Measurements from ENCODE around the gene AK5. TPM values are rescaled to one million over a fixed set of nuclear protein-coding genes. Genes with fewer than 3 reads are reported as not detected.

The AK5 gene
- total RNA-seq, 2 donors from 2014 or later: 0.46 to 2.8 TPM

DNA sequence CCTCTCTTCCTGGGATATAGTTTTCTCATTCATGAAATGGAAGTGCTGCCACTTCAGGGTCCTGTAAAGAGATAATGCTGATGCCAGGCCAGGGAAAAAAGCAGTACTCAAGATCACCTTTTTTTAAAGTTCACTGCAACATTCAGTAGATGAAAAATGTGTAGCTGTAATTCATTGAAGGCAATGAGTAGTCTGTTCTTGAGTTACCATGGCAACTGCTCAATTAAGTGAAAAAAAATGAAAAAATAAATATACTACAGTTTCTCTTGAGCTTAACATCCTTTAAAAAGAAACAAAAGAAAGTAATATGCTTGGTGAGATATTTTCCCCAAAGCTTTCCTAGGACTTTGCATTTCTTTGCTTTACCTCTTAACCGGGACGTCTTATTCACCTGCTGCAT is 183.3 kb downstream of the AK5 start:
- no peak for DNase-seq
- H3K27me3 Mint-ChIP-seq (ENCODE audit: insufficient read depth): no peaks in the 10 kb centered on the region
- Histone ChIP-seq H3K4me3 (ENCODE audit: low read length) (no peak overlapping the region), H3K27me3 (ENCODE audit: control insufficient read depth, insufficient read depth, low read length, poor library complexity, severe bottlenecking) (no peaks in the 10 kb centered on the region), H3K9ac (ENCODE audit: extremely low read depth, low read length, poor library complexity, severe bottlenecking) (no peak overlapping the region), H3K9me3 (ENCODE audit: control insufficient read depth, low read length) (no peaks in the 10 kb centered on the region), H3K36me3 (ENCODE audit: control insufficient read depth, insufficient read depth, low read length) (no peaks in the 10 kb centered on the region), H3K27ac (ENCODE audit: low read depth, low read length) (no peak overlapping the region), H3K4me1 (ENCODE audit: control insufficient read depth, insufficient read depth, low read length) (no peaks in the 10 kb centered on the region)
- no peak overlapping the region for H3K4me3 Mint-ChIP-seq
- H3K27ac Mint-ChIP-seq: no peak overlapping the region
- peaks cover 1% of the 10 kb centered on the region for H3K4me1 Mint-ChIP-seq
- WGBS, 2 experiments (ENCODE audit: insufficient coverage in 1 of 2, insufficient read length in 1 of 2): 100% methylated on average over 2 of the region's 2 CpGs; no CpG with 5 or more reads in 1 of the 2 experiments
- no peaks in the 10 kb centered on the region for H3K36me3 Mint-ChIP-seq (ENCODE audit: low read depth)
- H3K9me3 Mint-ChIP-seq: no peaks in the 10 kb centered on the region
- TF ChIP-seq, protein P1, sequence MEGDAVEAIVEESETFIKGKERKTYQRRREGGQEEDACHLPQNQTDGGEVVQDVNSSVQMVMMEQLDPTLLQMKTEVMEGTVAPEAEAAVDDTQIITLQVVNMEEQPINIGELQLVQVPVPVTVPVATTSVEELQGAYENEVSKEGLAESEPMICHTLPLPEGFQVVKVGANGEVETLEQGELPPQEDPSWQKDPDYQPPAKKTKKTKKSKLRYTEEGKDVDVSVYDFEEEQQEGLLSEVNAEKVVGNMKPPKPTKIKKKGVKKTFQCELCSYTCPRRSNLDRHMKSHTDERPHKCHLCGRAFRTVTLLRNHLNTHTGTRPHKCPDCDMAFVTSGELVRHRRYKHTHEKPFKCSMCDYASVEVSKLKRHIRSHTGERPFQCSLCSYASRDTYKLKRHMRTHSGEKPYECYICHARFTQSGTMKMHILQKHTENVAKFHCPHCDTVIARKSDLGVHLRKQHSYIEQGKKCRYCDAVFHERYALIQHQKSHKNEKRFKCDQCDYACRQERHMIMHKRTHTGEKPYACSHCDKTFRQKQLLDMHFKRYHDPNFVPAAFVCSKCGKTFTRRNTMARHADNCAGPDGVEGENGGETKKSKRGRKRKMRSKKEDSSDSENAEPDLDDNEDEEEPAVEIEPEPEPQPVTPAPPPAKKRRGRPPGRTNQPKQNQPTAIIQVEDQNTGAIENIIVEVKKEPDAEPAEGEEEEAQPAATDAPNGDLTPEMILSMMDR (conservative IDR thresholded peaks at IDR 0.05): no peak

DNA sequence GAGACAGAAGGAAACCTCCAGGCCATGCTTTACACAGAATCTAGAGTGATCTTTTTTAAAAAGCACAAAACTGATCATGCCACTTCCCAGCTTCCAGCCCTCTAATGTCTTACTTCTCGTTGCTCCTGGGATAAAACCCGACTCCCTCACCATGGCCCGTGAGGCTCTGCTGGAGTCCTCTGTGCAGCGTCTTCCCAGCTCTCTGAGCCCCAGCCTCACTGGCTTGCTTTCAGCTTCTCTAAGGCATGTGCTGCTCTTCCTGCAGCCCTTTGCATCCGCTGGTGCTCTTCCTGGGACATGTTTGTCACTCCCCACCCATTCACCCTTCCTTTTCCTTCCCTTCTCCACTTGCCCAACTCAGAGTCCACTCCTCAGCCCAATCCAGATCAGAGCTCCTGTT is 184.1 kb downstream of the AK5 start:
- H3K27ac ChIP-seq (ENCODE audit: low read depth, low read length): no peak overlapping the region
- no peak overlapping the region for H3K4me3 Mint-ChIP-seq

DNA sequence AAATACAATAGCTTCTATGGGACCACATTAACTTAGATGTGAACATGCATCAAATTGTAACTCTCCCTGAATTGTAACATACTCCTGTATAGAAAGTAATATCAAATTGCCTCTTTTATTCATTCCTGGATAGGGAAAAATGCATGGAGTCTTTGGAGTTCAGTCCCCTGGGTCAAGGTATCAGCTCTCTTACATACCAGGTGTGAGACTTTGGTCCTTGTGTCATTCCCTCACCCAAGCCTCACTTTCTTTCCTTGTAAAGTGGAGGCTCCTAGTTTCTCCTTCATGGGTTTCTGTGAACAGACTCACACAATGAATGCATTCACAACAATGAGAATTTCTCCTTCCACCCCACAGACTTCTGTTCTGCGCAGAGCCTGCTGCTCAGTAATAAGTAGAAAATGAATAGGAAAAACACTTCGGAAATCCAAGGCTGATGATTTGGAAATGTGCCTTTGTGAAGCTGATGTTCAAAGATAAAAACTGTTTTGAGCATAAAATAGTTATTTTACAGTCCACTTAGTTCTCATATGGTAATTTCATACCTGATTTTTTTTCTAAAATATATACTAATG is 185.3 kb downstream of the AK5 start:
- H3K4me1 Mint-ChIP-seq: peaks cover 1% of the 10 kb centered on the region
- H3K4me3 Mint-ChIP-seq: no peak overlapping the region
- H3K27ac ChIP-seq (ENCODE audit: low read depth, low read length): no peak overlapping the region
- H3K27me3 ChIP-seq (ENCODE audit: control insufficient read depth, insufficient read depth, low read length, poor library complexity, severe bottlenecking): no peaks in the 10 kb centered on the region
- no peaks in the 10 kb centered on the region for H3K36me3 Mint-ChIP-seq (ENCODE audit: low read depth)
- H3K9me3 Mint-ChIP-seq: no peaks in the 10 kb centered on the region
- TF ChIP-seq, protein P1 (conservative IDR thresholded peaks at IDR 0.05): no peak
- no peak overlapping the region for H3K4me3 ChIP-seq (ENCODE audit: low read length)
- no peak overlapping the region for H3K27ac Mint-ChIP-seq
- H3K36me3 ChIP-seq (ENCODE audit: control insufficient read depth, insufficient read depth, low read length): no peaks in the 10 kb centered on the region
- no peaks in the 10 kb centered on the region for H3K9me3 ChIP-seq (ENCODE audit: control insufficient read depth, low read length)
- DNase-seq: no peak
- no peaks in the 10 kb centered on the region for H3K27me3 Mint-ChIP-seq (ENCODE audit: insufficient read depth)
- H3K9ac ChIP-seq (ENCODE audit: extremely low read depth, low read length, poor library complexity, severe bottlenecking): no peak overlapping the region
- WGBS, 2 experiments (ENCODE audit: insufficient coverage in 1 of 2, insufficient read length in 1 of 2): 89 to 100% methylated on average over 1 to 2 of the region's 2 CpGs
- H3K4me1 ChIP-seq (ENCODE audit: control insufficient read depth, insufficient read depth, low read length): no peaks in the 10 kb centered on the region

More for the DNA sequence above, 184.1 kb downstream of the AK5 start:
- H3K36me3 Mint-ChIP-seq (ENCODE audit: low read depth): no peaks in the 10 kb centered on the region
- H3K9me3 ChIP-seq (ENCODE audit: control insufficient read depth, low read length): no peaks in the 10 kb centered on the region
- H3K4me3 ChIP-seq (ENCODE audit: low read length): no peak overlapping the region
- H3K9me3 Mint-ChIP-seq: no peaks in the 10 kb centered on the region
- no peaks in the 10 kb centered on the region for H3K4me1 ChIP-seq (ENCODE audit: control insufficient read depth, insufficient read depth, low read length)
- WGBS, 2 experiments (ENCODE audit: insufficient coverage in 1 of 2, insufficient read length in 1 of 2): 86 to 90% methylated on average over 5 of the region's 5 CpGs
- no peak overlapping the region for H3K9ac ChIP-seq (ENCODE audit: extremely low read depth, low read length, poor library complexity, severe bottlenecking)
- peaks cover 1% of the 10 kb centered on the region for H3K4me1 Mint-ChIP-seq
- TF ChIP-seq, protein P1 (conservative IDR thresholded peaks at IDR 0.05): no peak
- DNase-seq: no peak
- H3K27ac Mint-ChIP-seq: no peak overlapping the region
- H3K27me3 Mint-ChIP-seq (ENCODE audit: insufficient read depth): no peaks in the 10 kb centered on the region
- no peaks in the 10 kb centered on the region for H3K36me3 ChIP-seq (ENCODE audit: control insufficient read depth, insufficient read depth, low read length)
- no peaks in the 10 kb centered on the region for H3K27me3 ChIP-seq (ENCODE audit: control insufficient read depth, insufficient read depth, low read length, poor library complexity, severe bottlenecking)

Measured in endodermal cell (in vitro differentiated cells).